MCF 10A (cell line): Measurements from ENCODE around the gene GRIA2. TPM values are rescaled to one million over a fixed set of nuclear protein-coding genes. Genes with fewer than 3 reads are reported as not detected.

ENCODE experiments used
- BruUV-seq: library from RNA; stranded (reverse); fragments of 400-500 nt; replicated peaks from 2 replicates; lab custom pipeline; 2021; lab: Mats Ljungman, UMichigan
- CTCF ChIA-PET: fragments of 300-600 bp; sonication (Branson Sonifier 250); formaldehyde crosslinking; extraction: SDS; loops from one replicate; lab custom pipeline; 2021; ENCODE audit warnings: antibody characterized with exemption, inconsistent platforms; lab: Yijun Ruan, JAX
- POLR2A ChIA-PET: fragments of 300-600, 350-650 bp; sonication (Branson Sonifier 250); formaldehyde crosslinking; extraction: SDS; loops from one replicate; lab custom pipeline; 2020; ENCODE audit warnings: antibody characterized with exemption, inconsistent platforms; lab: Yijun Ruan, JAX
- DNase-seq: peaks from one replicate; pipeline ENCODE4 v3.0.0-alpha.2; 2018; ENCODE audit not compliant: unreplicated experiment
- H3K27ac Mint-ChIP-seq: one replicate; pipeline ENCODE4 v1.8.0; 2022; ENCODE audit warnings: mild to moderate bottlenecking, low read depth, mixed read lengths; ENCODE audit not compliant: unreplicated experiment
- H3K27me3 Mint-ChIP-seq: one replicate; pipeline ENCODE4 v1.8.0; 2022; ENCODE audit warnings: mixed read lengths; ENCODE audit not compliant: insufficient read depth, unreplicated experiment
- H3K36me3 Mint-ChIP-seq: one replicate; pipeline ENCODE4 v1.8.0; 2022; ENCODE audit warnings: mild to moderate bottlenecking, moderate library complexity, mixed read lengths; ENCODE audit not compliant: insufficient read depth, unreplicated experiment
- H3K4me1 Mint-ChIP-seq: one replicate; pipeline ENCODE4 v1.8.0; 2022; ENCODE audit warnings: mixed read lengths; ENCODE audit not compliant: insufficient read depth, unreplicated experiment
- H3K4me3 Mint-ChIP-seq: one replicate; pipeline ENCODE4 v1.8.0; 2022; ENCODE audit warnings: mild to moderate bottlenecking, moderate library complexity, mixed read lengths; ENCODE audit not compliant: unreplicated experiment
- H3K9me3 Mint-ChIP-seq: one replicate; pipeline ENCODE4 v1.8.0; 2022; ENCODE audit warnings: mixed read lengths; ENCODE audit not compliant: unreplicated experiment
- CTCF ChIP-seq: fragments of 200-600 bp; IDR thresholded peaks from one replicate; pipeline ENCODE4 v1.8.0; 2022; ENCODE audit warnings: antibody characterized with exemption, mild to moderate bottlenecking; ENCODE audit not compliant: unreplicated experiment
- intact Hi-C: fragments of 100-400 bp; cut with micrococcal nuclease; formaldehyde crosslinking; loops from 2 replicates; pipeline ENCODE4 v1.14.1; 2022
- total RNA-seq: library from RNA; stranded (reverse); gene quantifications from 2 replicates; pipeline ENCODE4 v1.2.3, GENCODE V29; 2022

Gene GRIA2
- total RNA-seq, 1 experiment from 2014 or later, result not detected

GRCh38 chr4:157304769-157305168 lies 84.2 kb downstream of the GRIA2 start:
- POLR2A ChIA-PET, result no interaction called here
- Mint-ChIP-seq H3K4me1 (no peaks in the 10 kb centered on the region), H3K36me3 (no peaks in the 10 kb centered on the region), H3K4me3 (no peak overlapping the region), H3K27ac (no peak overlapping the region), H3K27me3 (no peaks in the 10 kb centered on the region), H3K9me3 (no peaks in the 10 kb centered on the region)
- CTCF ChIA-PET, result interaction anchor here (0.6 to 1.3 kb wide), 3 partner anchors 17 to 951 kb away, joined by 3 to 4 read pairs (median 3); no protein-coding TSS in a partner anchor
- BruUV-seq, result no TSS peak
- intact Hi-C loops, result no loop called here
- no peak for TF ChIP-seq CTCF
- no peak for DNase-seq

GRCh38 chr4:157312702-157313101 lies 92.2 kb downstream of the GRIA2 start:
- POLR2A ChIA-PET, result no interaction called here

GRCh38 chr4:157314906-157315305 lies 94.4 kb downstream of the GRIA2 start:
- Mint-ChIP-seq H3K36me3 (no peaks in the 10 kb centered on the region), H3K4me1 (no peaks in the 10 kb centered on the region), H3K27ac (no peak overlapping the region), H3K4me3 (no peak overlapping the region), H3K27me3 (no peaks in the 10 kb centered on the region), H3K9me3 (no peaks in the 10 kb centered on the region)
- intact Hi-C loops, result no loop called here
- no TSS peak for BruUV-seq
- ChIA-PET CTCF (no interaction called here), POLR2A (no interaction called here)
- DNase-seq, result no peak
- TF ChIP-seq CTCF, result no peak

More at GRCh38 chr4:157312702-157313101, 92.2 kb downstream of the GRIA2 start:
- no peaks in the 10 kb centered on the region for H3K27me3 Mint-ChIP-seq
- CTCF ChIA-PET, result no interaction called here
- no peaks in the 10 kb centered on the region for H3K9me3 Mint-ChIP-seq
- no peak overlapping the region for H3K4me3 Mint-ChIP-seq
- no peaks in the 10 kb centered on the region for H3K4me1 Mint-ChIP-seq
- no peaks in the 10 kb centered on the region for H3K36me3 Mint-ChIP-seq
- DNase-seq, result no peak
- intact Hi-C loops, result no loop called here
- no peak for TF ChIP-seq CTCF
- BruUV-seq, result no TSS peak
- H3K27ac Mint-ChIP-seq, result no peak overlapping the region

- Mint-ChIP-seq H3K27ac (no peak overlapping the region), H3K9me3 (no peaks in the 10 kb centered on the region), H3K4me1 (no peaks in the 10 kb centered on the region), H3K36me3 (no peaks in the 10 kb centered on the region), H3K4me3 (no peak overlapping the region), H3K27me3 (no peaks in the 10 kb centered on the region)
- CTCF ChIA-PET, result no interaction called here
- POLR2A ChIA-PET, result no interaction called here
- intact Hi-C loops, result no loop called here
- no TSS peak for BruUV-seq
- TF ChIP-seq CTCF, result no peak
- DNase-seq, result no peak
These were observed 95.4 kb downstream of the GRIA2 start for GRCh38 chr4:157315968-157316367.
